ENCODE results near the gene YJEFN3.
A peak's percentile ranks its signal among the peaks of the same experiment; 100 is the strongest.

Gene YJEFN3

GRCh38 chr19:19558055-19558454 is 29.3 kb downstream of the YJEFN3 start:
- DNase-seq: peak; percentile 18

GRCh38 chr19:19558636-19559035 is 29.9 kb downstream of the YJEFN3 start:
- peak; percentile 23 for DNase-seq

- no peak for DNase-seq
Observed at GRCh38 chr19:19559931-19560330, 31.2 kb downstream of the YJEFN3 start.

- no peak for DNase-seq
Observed at GRCh38 chr19:19561946-19562664, 33.4 kb downstream of the YJEFN3 start.

- no peak for DNase-seq
Observed at GRCh38 chr19:19562665-19563347, 34.1 kb downstream of the YJEFN3 start.

GRCh38 chr19:19563348-19563848 is 34.7 kb downstream of the YJEFN3 start:
- no peak for DNase-seq

GRCh38 chr19:19566306-19566705 is 37.6 kb downstream of the YJEFN3 start:
- no peak for DNase-seq

- DNase-seq: no peak
Observed at GRCh38 chr19:19567391-19567790, 38.7 kb downstream of the YJEFN3 start.

GRCh38 chr19:19568802-19569756 is 40.4 kb downstream of the YJEFN3 start:
- no peak for DNase-seq

- DNase-seq: no peak
Observed at GRCh38 chr19:19570571-19570970, 41.9 kb downstream of the YJEFN3 start.

GRCh38 chr19:19571071-19571786 is 42.5 kb downstream of the YJEFN3 start:
- no peak for DNase-seq

- no peak for DNase-seq
Observed at GRCh38 chr19:19575411-19575810, 46.7 kb downstream of the YJEFN3 start.

- no peak for DNase-seq
Observed at GRCh38 chr19:19578252-19578651, 49.5 kb downstream of the YJEFN3 start.

GRCh38 chr19:19579533-19580361 is 51.0 kb downstream of the YJEFN3 start:
- no peak for DNase-seq

- no peak for DNase-seq
Observed at GRCh38 chr19:19580418-19580817, 51.7 kb downstream of the YJEFN3 start.

- no peak for DNase-seq
Observed at GRCh38 chr19:19581391-19581790, 52.7 kb downstream of the YJEFN3 start.

- DNase-seq: no peak
Observed at GRCh38 chr19:19582471-19582870, 53.8 kb downstream of the YJEFN3 start.

- no peak for DNase-seq
Observed at GRCh38 chr19:19584356-19584755, 55.6 kb downstream of the YJEFN3 start.

Measured in left hindlimb (tissue), 1 donor.